Endometrial microvascular endothelial cells (primary cell): Measurements from ENCODE around the gene ANKRD22. TPM values are rescaled to one million over a fixed set of nuclear protein-coding genes. Genes with fewer than 3 reads are reported as not detected.

ENCODE experiments used
- in situ Hi-C: cut with HindIII; loops from 2 replicates; pipeline ENCODE4 v1.10.0; 2017; ENCODE audit warnings: low sequenced_read_pairs, low pct_unique_long_range_greater_than_20kb; ENCODE audit errors: inconsistent ontology term
- total RNA-seq: library from RNA; depleted of rRNA; stranded (reverse); fragments of >200 nt; gene quantifications from one replicate; pipeline ENCODE4 v1.2.3, GENCODE V29; 2015; ENCODE audit errors: inconsistent ontology term

The ANKRD22 gene
- total RNA-seq, 1 donor from 2014 or later, result not detected

GRCh38 chr10:88841316-88842111 lies 10.1 kb downstream of the ANKRD22 start:
- in situ Hi-C loops, result loop anchor here (25.0 kb wide), 1 partner anchor 221 kb away; no protein-coding TSS in a partner anchor

DNA sequence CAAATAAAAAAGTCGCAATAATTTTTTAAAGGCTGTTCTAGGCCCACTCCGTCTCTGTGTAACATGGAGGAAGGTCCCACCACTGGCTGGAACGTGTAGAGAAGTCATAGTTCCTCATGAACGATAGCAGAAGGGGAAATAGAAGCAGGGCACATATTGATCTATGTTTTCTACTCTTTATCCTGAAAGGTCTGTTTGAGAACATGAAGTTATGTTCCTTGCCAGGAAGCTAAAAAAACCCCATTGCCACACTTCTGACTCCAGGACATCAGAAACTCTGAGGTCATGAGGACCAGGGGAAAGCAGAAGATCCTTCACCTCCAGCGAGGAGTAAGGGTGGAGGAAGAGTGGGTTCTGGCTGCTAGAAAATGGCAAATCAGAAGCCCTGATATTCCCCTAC lies 10.8 kb downstream of the ANKRD22 start:
- in situ Hi-C loops, result loop anchor here (25.0 kb wide), 1 partner anchor 221 kb away; no protein-coding TSS in a partner anchor

DNA sequence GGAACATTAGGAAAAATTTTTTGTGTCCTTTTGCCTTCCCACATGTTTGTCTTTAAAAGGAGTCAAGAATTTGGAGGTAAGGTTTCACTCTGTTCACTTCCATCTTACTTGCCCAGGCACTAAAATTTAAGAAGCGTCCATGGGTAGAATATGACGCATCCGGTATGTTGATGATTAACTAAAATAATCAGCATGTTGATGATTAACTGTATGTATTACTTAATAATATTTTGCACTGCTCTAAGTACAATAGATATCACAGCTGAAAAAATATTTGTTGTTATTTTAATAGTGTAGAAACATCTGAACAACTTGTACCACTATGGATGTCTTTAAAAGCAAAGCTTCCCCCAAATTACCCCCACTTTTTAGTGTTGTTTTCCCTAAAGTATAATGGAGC lies 11.5 kb downstream of the ANKRD22 start:
- in situ Hi-C loops, result loop anchor here (25.0 kb wide), 1 partner anchor 222 kb away; no protein-coding TSS in a partner anchor

- in situ Hi-C loops, result loop anchor here (25.0 kb wide), 1 partner anchor 223 kb away; no protein-coding TSS in a partner anchor
These were observed 12.8 kb downstream of the ANKRD22 start for GRCh38 chr10:88838766-88839350.

DNA sequence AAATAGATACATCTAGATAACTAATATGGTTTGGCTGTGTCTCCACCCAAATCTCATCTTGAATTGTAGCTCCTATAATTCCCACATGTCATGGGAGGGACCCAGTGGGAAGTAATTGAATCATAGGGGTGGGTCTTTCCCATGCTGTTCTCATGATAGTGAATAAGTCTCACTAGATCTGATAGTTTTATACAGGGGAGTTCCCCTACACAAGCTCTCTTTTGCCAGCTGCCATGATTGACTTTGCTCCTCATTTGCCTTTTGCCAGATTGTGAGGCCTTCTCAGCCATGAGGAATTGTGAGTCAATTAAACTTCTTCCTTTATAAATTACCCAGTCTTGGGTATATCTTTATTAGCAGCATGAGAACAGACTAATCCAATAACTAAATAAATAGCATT lies 14.0 kb downstream of the ANKRD22 start:
- in situ Hi-C loops, result loop anchor here (25.0 kb wide), 1 partner anchor 225 kb away; no protein-coding TSS in a partner anchor

DNA sequence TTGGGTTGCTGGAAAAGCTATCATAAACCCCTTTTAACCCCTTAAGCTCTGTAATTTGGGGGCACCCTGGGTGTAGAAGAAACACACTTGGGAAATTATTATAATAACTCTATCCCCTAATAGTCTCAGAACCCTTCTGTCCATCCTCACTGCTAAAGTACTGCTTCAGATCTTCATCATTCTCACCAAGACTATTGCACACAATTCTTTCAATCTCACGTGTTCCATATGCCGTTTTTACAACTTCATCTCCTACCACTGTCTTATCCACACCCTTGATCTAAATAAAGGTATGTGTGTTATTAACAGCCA lies 15.8 kb downstream of the ANKRD22 start:
- in situ Hi-C loops, result loop anchor here (25.0 kb wide), 1 partner anchor 226 kb away; no protein-coding TSS in a partner anchor

DNA sequence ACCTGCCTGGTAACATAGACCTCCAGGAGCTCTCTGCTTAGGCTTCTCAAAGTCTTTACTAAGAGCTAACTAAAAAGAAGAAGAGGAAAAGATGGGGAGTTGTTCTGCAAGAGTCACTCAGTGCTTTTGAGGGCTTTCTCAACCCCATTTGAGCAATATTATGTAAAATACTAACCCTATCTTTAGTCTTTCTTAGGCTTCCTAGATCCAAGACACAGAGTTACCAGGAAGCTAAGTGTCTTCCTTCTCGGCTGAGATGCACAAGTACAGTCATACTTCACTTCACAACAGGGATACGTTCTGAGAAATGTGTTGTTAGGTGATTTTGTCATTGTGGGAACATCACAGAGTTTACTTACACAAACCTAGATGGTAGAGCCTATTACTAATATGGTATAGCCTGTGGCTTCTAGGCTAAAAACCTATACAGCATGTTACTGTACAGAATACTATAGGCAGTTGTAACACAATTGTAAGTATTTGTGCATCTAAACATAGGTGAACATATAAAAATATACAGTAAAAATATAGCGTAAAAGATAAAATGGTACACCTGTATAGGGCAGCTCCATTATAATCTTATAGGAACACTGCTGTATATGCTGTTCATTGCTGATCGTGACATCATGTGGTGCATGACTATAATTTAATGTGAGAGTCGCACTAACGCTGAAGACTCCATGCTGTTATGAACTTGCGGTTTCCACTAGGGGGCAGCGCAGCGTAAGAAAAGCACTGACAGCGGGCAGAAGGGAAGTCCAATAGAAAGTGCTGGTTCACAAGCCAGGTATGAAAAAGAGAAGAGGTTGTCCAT lies 16.3 kb downstream of the ANKRD22 start:
- in situ Hi-C loops, result loop anchor here (25.0 kb wide), 1 partner anchor 227 kb away; no protein-coding TSS in a partner anchor

DNA sequence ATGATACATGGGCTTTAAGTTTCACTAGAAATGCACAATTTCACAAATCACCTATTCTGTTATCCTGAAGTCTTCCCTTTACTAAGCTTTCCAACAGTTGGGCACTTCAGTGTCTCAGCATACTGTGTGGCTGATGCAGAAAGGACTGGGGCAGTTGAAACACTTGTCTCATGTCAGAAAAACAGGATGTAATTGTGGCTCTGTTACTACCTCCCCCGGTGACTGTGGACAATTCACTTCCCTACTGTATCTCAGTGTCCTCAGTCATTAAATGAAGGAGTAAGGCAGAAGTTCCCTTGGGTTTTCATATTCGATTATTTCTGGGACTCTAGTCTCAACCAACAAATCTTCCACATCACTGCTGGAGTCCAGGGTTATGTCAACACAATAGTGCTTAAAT lies 17.9 kb downstream of the ANKRD22 start:
- in situ Hi-C loops, result loop anchor here (25.0 kb wide), 1 partner anchor 229 kb away; no protein-coding TSS in a partner anchor

DNA sequence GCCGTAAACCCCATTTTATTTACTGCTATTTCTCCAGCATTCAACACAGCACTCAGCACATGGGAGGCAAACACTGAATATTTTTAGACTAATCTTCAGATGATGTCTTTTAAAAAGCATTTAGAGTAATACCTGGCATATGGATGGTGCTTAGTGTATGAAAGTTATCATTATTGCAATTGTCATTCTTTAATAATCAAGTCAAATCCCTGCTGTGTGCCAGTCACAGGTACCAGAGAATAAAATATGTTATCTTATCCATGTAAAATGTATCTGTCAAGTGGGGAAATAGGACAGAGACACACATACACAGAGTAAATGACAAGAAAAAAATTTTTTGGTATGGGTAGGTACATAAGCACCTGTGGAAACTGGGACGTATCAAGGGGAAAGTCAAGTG lies 18.5 kb downstream of the ANKRD22 start:
- in situ Hi-C loops, result loop anchor here (25.0 kb wide), 1 partner anchor 229 kb away; no protein-coding TSS in a partner anchor

- in situ Hi-C loops, result loop anchor here (25.0 kb wide), 1 partner anchor 230 kb away; no protein-coding TSS in a partner anchor
These were observed 19.3 kb downstream of the ANKRD22 start for GRCh38 chr10:88832376-88832775.

GRCh38 chr10:88831709-88832108 lies 19.9 kb downstream of the ANKRD22 start:
- in situ Hi-C loops, result loop anchor here (25.0 kb wide), 1 partner anchor 231 kb away; no protein-coding TSS in a partner anchor

GRCh38 chr10:88830643-88831268 lies 20.9 kb downstream of the ANKRD22 start:
- in situ Hi-C loops, result loop anchor here (25.0 kb wide), 1 partner anchor 232 kb away; no protein-coding TSS in a partner anchor

- in situ Hi-C loops, result loop anchor here (25.0 kb wide), 1 partner anchor 234 kb away; no protein-coding TSS in a partner anchor
These were observed 23.3 kb downstream of the ANKRD22 start for GRCh38 chr10:88828310-88828709.

DNA sequence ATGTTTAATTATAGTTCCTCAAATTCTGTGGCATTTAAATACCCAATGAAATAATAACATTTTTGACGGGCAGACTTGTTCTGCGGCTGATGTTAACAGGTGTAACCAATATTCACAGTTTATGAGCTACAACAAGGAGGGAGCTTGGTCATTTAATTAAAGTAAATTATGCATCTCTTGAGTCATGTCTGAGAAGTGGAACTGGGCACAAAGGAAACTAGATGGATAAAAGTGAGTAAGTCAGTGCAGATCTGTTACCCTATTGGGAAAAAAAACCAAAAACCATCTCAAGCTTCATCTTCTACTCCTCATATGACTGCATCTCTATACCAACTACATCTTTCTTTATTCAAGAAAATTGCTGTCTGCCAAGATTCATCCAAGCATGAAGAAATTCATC lies 24.0 kb downstream of the ANKRD22 start:
- in situ Hi-C loops, result loop anchor here (25.0 kb wide), 1 partner anchor 235 kb away; no protein-coding TSS in a partner anchor

DNA sequence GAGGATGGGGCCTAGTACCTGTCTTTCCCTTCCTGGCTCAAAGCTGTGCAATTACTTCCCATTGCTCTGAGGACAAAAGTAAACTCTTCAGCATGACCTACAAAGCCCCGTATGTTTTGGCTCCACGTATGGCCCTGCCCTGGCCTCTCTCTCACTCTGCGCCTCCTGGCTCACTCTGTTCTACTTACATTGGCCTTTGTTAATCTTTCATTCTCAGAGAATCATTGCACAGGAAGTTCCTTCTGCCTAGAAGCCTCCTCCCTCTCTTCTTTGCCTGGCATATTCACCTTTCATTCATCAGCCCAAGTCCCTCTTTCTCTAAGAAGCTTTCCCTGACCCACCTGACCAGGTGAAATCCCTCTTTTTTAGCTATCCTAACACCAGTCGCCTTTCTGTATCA lies 25.3 kb downstream of the ANKRD22 start:
- in situ Hi-C loops, result loop anchor here (25.0 kb wide), 1 partner anchor 236 kb away; no protein-coding TSS in a partner anchor

DNA sequence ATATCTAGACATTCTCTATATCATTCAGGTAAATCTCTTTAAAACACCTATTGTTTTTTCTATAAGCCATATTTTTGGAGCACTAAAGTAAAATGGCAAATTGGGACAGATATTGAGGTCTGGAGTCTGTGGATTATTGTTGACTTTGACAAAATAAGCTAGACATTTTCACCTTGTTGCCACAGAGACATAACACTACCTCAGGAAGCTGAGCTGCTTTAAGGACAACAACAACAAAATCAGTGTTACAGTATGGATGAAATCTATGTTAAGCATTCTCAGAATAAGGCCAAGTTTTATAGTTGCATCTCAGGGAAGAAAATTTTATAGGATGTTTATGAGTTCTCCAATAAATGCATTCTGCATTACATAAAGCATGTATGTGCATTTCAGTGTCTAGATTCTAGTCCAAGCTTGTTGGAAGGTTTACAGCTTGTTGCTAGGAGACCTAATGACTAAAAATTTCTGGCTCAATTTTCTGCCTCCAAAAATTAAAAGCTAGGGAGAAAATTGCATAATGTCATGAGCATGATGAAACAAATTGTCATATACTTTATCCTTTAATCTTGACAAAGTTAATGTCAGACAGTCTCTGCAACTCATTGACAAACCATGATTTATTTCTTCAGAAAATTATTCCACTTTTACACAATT lies 30.8 kb downstream of the ANKRD22 start:
- in situ Hi-C loops, result no loop called here

DNA sequence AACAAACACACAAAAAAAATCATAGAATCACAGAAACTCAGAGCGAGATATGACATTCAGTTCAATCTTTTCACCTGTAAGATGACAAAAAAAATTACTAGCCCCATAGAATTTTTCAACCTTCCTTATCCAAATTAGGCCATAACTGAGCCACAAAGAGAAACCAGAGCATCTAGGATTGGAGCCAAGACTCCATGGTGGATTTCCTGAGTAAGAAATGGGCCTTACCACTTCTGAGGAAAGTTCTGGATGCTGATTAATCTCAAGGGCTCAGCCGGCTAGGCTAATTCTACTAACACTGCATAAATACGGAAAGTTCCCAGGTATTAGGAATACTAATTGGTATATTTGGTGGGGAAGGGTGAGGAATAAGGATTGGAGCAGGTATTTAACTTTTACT lies 32.4 kb downstream of the ANKRD22 start:
- in situ Hi-C loops, result no loop called here

GRCh38 chr10:88813200-88813599 lies 38.4 kb downstream of the ANKRD22 start:
- in situ Hi-C loops, result no loop called here
